Stimulated activated CD4-positive, alpha-beta T cell treated with anti-CD3 and anti-CD28 coated beads, Interleukin-15, amount 100 ng/mL, for 48 hours (primary cell): ENCODE data around the gene MBTPS1.

Source experiments
- DNase-seq, 2 donors: peaks; one replicate each; pipeline ENCODE4 v3.0.0-alpha.2; 2020; ENCODE audit warnings: low read depth in 2 of 2

Gene MBTPS1

GRCh38 chr16:84098939-84099338 lies 17.8 kb downstream of the MBTPS1 start:
- DNase-seq: no peak

DNA sequence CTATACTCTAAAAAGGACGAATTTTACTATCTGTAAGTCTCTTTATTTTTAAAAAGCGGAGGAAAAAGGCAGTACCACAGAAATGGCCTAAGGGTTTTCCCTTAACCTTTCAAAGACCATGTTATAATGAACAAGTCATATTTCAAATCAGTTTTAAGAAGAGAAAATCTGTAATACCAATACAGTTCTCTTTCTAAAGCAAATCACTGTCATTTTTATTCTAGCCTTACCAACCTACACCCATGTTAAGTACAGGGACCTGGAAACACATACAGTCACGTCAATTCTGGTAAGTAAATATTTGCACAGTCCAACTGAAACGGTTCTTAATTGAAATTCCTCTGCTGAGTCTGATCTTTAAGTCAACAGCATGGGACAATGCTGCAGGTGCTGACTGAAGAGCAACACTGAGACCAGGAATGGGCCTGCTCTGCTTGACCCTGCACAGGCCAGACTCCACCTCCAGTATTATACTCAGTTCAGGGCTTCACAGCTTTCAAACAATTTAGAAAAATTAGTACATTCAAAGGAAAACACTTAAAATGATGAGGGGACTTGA lies 20.2 kb downstream of the MBTPS1 start:
- no peak for DNase-seq

GRCh38 chr16:84095466-84095865 lies 21.3 kb downstream of the MBTPS1 start:
- no peak for DNase-seq

DNA sequence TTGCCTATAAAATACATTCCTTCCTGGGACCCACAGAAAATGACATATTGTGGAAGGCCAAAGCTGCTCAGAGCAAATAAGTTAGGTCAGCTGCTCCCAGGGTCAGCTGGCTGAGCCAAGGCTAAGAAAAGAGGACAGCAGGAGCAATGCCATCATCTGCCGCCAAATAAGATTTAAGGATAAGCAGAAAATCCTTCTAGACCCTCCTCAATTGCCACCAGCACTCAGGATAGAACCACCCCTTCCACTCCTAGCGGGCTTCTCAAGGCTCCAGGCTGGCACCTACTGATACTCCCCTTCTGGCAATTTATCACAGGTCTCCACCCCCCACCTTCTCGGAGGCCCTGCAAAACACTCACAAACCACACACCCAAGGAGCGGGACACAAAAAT lies 22.9 kb downstream of the MBTPS1 start:
- DNase-seq: no peak

DNA sequence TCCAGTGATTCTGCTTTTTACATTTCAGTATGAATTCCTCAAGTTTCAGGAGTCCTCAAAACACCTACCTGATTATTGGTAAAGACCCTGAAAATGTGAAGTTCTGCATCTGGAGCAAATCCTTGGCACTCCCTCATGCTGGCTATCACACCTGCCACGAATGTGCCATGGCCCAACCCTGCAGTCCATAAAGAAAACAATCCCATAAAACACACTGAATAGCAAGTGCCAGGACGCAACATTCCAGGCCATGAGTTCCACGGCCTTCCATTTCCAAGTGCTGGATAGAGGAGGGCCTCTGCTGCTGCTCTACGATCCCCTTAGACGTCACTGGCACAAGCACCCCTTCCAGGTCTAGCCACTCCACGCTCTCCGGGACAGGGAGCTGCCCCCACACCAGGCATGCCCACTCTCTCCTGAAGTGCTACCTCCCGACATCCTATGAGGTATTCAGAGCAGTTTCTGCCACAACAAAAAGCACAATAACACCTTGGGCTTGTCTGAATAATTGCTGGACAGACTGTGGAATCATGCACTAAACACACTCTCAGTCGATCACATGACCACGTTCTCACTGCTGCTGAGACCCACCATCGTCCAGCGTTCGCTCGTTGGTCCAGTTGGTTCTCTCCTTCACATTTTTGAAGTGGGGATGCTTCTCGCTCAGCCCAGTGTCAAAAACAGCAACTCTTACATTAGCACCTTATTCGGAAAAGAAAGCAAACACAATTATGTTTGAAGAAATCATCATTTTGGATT lies 23.4 kb downstream of the MBTPS1 start:
- no peak for DNase-seq

DNA sequence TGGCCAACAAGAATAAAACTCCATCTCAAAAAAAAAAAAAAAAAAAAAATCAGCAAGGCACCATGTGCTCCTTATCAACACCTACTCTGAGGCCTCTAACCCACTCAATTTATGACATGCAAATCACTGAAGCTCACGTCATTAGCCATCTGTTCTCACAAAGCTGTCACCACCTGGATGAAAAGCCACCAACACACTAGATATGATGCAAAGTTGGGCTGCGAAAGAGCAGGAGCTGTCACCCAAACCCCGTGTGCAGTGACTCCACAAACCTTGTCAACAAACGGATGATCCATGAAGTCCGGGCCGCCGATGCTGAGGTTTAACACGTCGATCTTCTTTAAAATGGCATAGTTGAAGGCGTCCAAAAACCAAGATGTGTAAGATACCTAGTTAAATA lies 25.3 kb downstream of the MBTPS1 start:
- DNase-seq: no peak

DNA sequence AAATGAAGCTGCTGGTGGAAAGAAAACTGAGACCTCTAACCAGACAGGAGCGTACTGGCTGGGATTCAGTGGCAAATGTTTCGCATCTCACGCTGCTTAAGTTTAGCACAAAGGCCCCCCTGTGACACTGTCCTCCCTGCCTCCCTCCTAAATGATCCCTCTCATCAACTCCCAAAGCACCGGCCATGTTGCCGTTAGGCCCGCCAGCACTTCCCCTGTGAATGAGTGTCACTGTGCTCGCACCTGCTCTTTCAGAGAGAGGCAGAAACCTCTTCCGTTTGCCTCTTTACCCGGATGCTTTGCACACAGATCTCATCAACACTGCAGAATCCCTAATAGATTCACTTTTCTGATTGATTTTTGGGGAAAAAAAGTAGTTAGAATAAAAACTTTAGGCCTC lies 26.5 kb downstream of the MBTPS1 start:
- DNase-seq: no peak

GRCh38 chr16:84088695-84089395 lies 27.9 kb downstream of the MBTPS1 start:
- peak; percentile 47 to 49 for DNase-seq

GRCh38 chr16:84087466-84088151 lies 29.1 kb downstream of the MBTPS1 start:
- DNase-seq: no peak

- DNase-seq: no peak
Observed at GRCh38 chr16:84087001-84087400, 29.7 kb downstream of the MBTPS1 start.

GRCh38 chr16:84086341-84086740 lies 30.4 kb downstream of the MBTPS1 start:
- no peak for DNase-seq

GRCh38 chr16:84085773-84086172 lies 31.0 kb downstream of the MBTPS1 start:
- no peak for DNase-seq

GRCh38 chr16:84085271-84085667 lies 31.5 kb downstream of the MBTPS1 start:
- DNase-seq: no peak

DNA sequence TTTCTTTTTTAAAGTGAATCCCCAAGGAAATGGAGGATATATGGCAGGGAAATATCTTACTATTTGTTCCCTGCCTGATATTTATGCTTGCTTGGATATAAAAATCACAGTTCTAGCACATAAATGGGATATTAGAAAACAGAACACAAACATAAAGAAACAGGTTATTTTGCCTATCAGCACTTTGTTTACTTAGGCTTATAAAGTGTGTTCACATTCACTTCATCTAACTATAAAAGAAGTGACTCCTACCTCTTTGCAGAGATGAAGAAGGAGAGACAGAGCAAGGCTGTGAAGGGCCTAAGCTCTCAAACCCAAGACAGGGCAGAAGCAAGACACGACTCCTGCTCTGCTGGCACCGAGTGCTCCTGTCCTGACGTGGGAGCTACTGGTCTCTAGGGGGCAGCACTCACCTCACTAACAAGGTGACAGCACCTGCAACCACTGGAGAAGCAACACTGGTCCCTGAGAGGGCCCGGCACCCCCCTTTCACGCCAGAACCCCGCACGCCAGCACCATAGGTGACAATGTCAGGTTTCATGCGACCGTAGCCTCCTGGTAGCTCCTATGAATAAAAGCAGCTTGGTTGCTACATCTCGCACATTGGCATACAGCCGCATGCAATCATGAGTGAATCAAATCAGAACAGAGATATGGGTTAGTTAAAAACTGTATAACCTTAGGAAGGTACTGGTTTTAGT lies 32.0 kb downstream of the MBTPS1 start:
- peak; percentile 52 to 62 for DNase-seq

- no peak for DNase-seq
Observed at GRCh38 chr16:84082835-84083569, 33.7 kb downstream of the MBTPS1 start.

- no peak for DNase-seq
Observed at GRCh38 chr16:84082110-84082509, 34.6 kb downstream of the MBTPS1 start.

DNA sequence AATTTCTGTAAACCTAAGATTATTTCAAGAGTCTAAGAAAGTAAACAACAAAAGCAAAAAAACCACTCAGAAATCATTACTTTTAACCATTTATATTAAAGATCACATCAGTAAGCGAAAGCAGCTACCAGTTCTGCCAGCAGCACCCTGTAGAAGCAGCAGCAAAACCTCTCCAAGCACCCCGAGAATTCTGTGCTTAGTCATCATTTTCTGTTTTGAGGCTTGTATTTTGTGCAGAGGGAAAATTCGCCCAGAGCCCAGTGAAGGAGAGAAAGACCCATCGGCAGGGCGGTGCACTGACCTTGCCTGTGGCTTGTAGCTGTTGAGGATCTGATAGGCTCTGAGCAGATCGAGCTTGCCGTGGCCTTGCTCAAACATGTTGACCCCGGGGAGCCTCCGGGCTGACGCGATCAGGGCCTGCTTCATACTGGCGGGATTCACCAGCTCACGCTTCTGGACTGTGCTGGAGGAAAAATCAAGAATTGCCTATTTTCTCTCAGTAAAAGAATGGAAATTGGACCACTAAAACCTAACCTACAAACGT lies 35.2 kb downstream of the MBTPS1 start:
- DNase-seq: no peak

DNA sequence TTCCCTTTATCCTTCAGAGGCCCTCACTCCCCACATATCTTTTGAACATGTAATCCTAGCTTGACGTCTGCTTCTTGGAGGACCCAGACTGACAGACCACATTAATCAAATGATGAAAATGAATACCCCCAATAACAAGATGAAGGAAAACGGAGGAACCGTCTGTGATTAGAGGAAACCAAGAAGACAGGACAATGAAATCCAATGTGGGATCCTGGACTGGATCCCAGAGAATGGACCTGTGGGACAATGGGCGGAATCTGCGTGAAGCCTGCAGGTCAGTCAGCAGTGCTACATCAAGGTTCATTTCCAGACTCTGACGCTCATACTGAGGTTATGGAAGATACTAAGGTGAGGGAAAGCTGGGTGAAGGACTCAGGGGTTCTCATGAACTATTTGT lies 35.9 kb downstream of the MBTPS1 start:
- no peak for DNase-seq

- DNase-seq: no peak
Observed at GRCh38 chr16:84080378-84080777, 36.4 kb downstream of the MBTPS1 start.

GRCh38 chr16:84079664-84080063 lies 37.1 kb downstream of the MBTPS1 start:
- DNase-seq: no peak

DNA sequence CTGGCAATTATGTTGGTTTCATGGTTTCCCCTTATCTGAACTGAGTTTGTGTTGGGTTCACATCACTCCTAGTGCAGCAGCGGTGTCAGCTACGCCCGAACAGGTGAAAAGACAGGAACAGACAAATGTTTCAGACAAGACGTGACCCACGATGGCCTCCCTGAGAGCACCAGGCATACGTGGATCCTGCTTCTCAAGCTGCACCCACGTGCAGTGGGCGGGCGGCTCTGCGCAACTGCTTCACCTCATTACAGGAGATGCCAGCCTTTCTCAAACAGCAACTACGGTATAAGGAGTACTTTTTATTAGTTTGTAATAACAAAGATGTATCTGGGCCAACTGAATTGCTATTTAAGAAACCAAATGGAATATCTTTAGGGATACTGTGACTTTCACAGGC lies 41.4 kb downstream of the MBTPS1 start:
- no peak for DNase-seq
